ENCODE results near the gene CACNA1C.
"Not testable (repeated sequence)": the region's sequence is repeated elsewhere in the genome, so short reads cannot be mapped to it uniquely, and the experiment has no call there.

CACNA1C gene

GRCh38 chr12:2119266-2119665, 66.5 kb downstream of the CACNA1C start:
- Histone ChIP-seq H3K9ac (ENCODE audit: low read length) (no peak overlapping the region), H3K36me3 (ENCODE audit: control insufficient read depth, insufficient read depth, low read length) (no peaks in the 10 kb centered on the region), H3K27me3 (ENCODE audit: control insufficient read depth, insufficient read depth, low read length) (peaks cover 4% of the 10 kb centered on the region), H3K4me1 (ENCODE audit: control insufficient read depth, insufficient read depth, low read length) (peaks cover 8% of the 10 kb centered on the region), H3K9me3 (ENCODE audit: control insufficient read depth, low read length) (no peaks in the 10 kb centered on the region), H3K4me3 (ENCODE audit: low read length) (no peak overlapping the region)

GRCh38 chr12:2120982-2121758, 68.4 kb downstream of the CACNA1C start:
- Histone ChIP-seq H3K9me3 (ENCODE audit: control insufficient read depth, low read length) (no peaks in the 10 kb centered on the region), H3K4me3 (ENCODE audit: low read length) (no peak overlapping the region), H3K36me3 (ENCODE audit: control insufficient read depth, insufficient read depth, low read length) (no peaks in the 10 kb centered on the region), H3K9ac (ENCODE audit: low read length) (no peak overlapping the region), H3K4me1 (ENCODE audit: control insufficient read depth, insufficient read depth, low read length) (peaks cover 8% of the 10 kb centered on the region), H3K27me3 (ENCODE audit: control insufficient read depth, insufficient read depth, low read length) (peaks cover 4% of the 10 kb centered on the region)

- Histone ChIP-seq H3K27me3 (ENCODE audit: control insufficient read depth, insufficient read depth, low read length) (no peaks in the 10 kb centered on the region), H3K9ac (ENCODE audit: low read length) (no peak overlapping the region), H3K9me3 (ENCODE audit: control insufficient read depth, low read length) (no peaks in the 10 kb centered on the region), H3K4me1 (ENCODE audit: control insufficient read depth, insufficient read depth, low read length) (no peaks in the 10 kb centered on the region), H3K4me3 (ENCODE audit: low read length) (no peak overlapping the region), H3K36me3 (ENCODE audit: control insufficient read depth, insufficient read depth, low read length) (no peaks in the 10 kb centered on the region)
These were observed 71.8 kb downstream of the CACNA1C start for GRCh38 chr12:2124466-2125023.

- no peak overlapping the region for H3K4me3 ChIP-seq (ENCODE audit: low read length)
- no peak overlapping the region for H3K9ac ChIP-seq (ENCODE audit: low read length)
- H3K9me3 ChIP-seq (ENCODE audit: control insufficient read depth, low read length) = no peaks in the 10 kb centered on the region
- no peaks in the 10 kb centered on the region for H3K36me3 ChIP-seq (ENCODE audit: control insufficient read depth, insufficient read depth, low read length)
- H3K27me3 ChIP-seq (ENCODE audit: control insufficient read depth, insufficient read depth, low read length) = peaks cover 3% of the 10 kb centered on the region
- no peaks in the 10 kb centered on the region for H3K4me1 ChIP-seq (ENCODE audit: control insufficient read depth, insufficient read depth, low read length)
These were observed 73.1 kb downstream of the CACNA1C start for GRCh38 chr12:2125651-2126522.

GRCh38 chr12:2126676-2127406, 74.1 kb downstream of the CACNA1C start:
- Histone ChIP-seq H3K4me3 (ENCODE audit: low read length) (no peak overlapping the region), H3K4me1 (ENCODE audit: control insufficient read depth, insufficient read depth, low read length) (no peaks in the 10 kb centered on the region), H3K9me3 (ENCODE audit: control insufficient read depth, low read length) (no peaks in the 10 kb centered on the region), H3K27me3 (ENCODE audit: control insufficient read depth, insufficient read depth, low read length) (peaks cover 3% of the 10 kb centered on the region), H3K36me3 (ENCODE audit: control insufficient read depth, insufficient read depth, low read length) (no peaks in the 10 kb centered on the region), H3K9ac (ENCODE audit: low read length) (no peak overlapping the region)

GRCh38 chr12:2129076-2129475, 76.3 kb downstream of the CACNA1C start:
- no peak overlapping the region for H3K9ac ChIP-seq (ENCODE audit: low read length)

GRCh38 chr12:2135661-2136418, 83.1 kb downstream of the CACNA1C start:
- not testable (repeated sequence) for H3K4me3 ChIP-seq (ENCODE audit: low read length); H3K36me3 ChIP-seq (ENCODE audit: control insufficient read depth, insufficient read depth, low read length); H3K9ac ChIP-seq (ENCODE audit: low read length); H3K27me3 ChIP-seq (ENCODE audit: control insufficient read depth, insufficient read depth, low read length); H3K9me3 ChIP-seq (ENCODE audit: control insufficient read depth, low read length)
- peaks cover 27% of the 10 kb centered on the region for H3K4me1 ChIP-seq (ENCODE audit: control insufficient read depth, insufficient read depth, low read length)

More at GRCh38 chr12:2129076-2129475, 76.3 kb downstream of the CACNA1C start:
- no peaks in the 10 kb centered on the region for H3K9me3 ChIP-seq (ENCODE audit: control insufficient read depth, low read length)
- H3K27me3 ChIP-seq (ENCODE audit: control insufficient read depth, insufficient read depth, low read length) = peaks cover 3% of the 10 kb centered on the region
- no peaks in the 10 kb centered on the region for H3K4me1 ChIP-seq (ENCODE audit: control insufficient read depth, insufficient read depth, low read length)
- H3K4me3 ChIP-seq (ENCODE audit: low read length) = no peak overlapping the region
- no peaks in the 10 kb centered on the region for H3K36me3 ChIP-seq (ENCODE audit: control insufficient read depth, insufficient read depth, low read length)

- Histone ChIP-seq H3K9me3 (ENCODE audit: control insufficient read depth, low read length) (no peaks in the 10 kb centered on the region), H3K4me3 (ENCODE audit: low read length) (no peak overlapping the region), H3K4me1 (ENCODE audit: control insufficient read depth, insufficient read depth, low read length) (peaks cover 38% of the 10 kb centered on the region), H3K36me3 (ENCODE audit: control insufficient read depth, insufficient read depth, low read length) (no peaks in the 10 kb centered on the region), H3K9ac (ENCODE audit: low read length) (no peak overlapping the region), H3K27me3 (ENCODE audit: control insufficient read depth, insufficient read depth, low read length) (no peaks in the 10 kb centered on the region)
These were observed 84.1 kb downstream of the CACNA1C start for GRCh38 chr12:2136901-2137300.

GRCh38 chr12:2137711-2138110, 84.9 kb downstream of the CACNA1C start:
- H3K36me3 ChIP-seq (ENCODE audit: control insufficient read depth, insufficient read depth, low read length) = no peaks in the 10 kb centered on the region
- no peak overlapping the region for H3K9ac ChIP-seq (ENCODE audit: low read length)
- H3K9me3 ChIP-seq (ENCODE audit: control insufficient read depth, low read length) = no peaks in the 10 kb centered on the region
- H3K4me3 ChIP-seq (ENCODE audit: low read length) = no peak overlapping the region
- H3K4me1 ChIP-seq (ENCODE audit: control insufficient read depth, insufficient read depth, low read length) = peaks cover 41% of the 10 kb centered on the region
- H3K27me3 ChIP-seq (ENCODE audit: control insufficient read depth, insufficient read depth, low read length) = no peaks in the 10 kb centered on the region

GRCh38 chr12:2138294-2138693, 85.5 kb downstream of the CACNA1C start:
- no peaks in the 10 kb centered on the region for H3K36me3 ChIP-seq (ENCODE audit: control insufficient read depth, insufficient read depth, low read length)
- H3K4me1 ChIP-seq (ENCODE audit: control insufficient read depth, insufficient read depth, low read length) = peaks cover 41% of the 10 kb centered on the region
- no peaks in the 10 kb centered on the region for H3K27me3 ChIP-seq (ENCODE audit: control insufficient read depth, insufficient read depth, low read length)
- no peak overlapping the region for H3K9ac ChIP-seq (ENCODE audit: low read length)
- H3K9me3 ChIP-seq (ENCODE audit: control insufficient read depth, low read length) = no peaks in the 10 kb centered on the region
- H3K4me3 ChIP-seq (ENCODE audit: low read length) = no peak overlapping the region

GRCh38 chr12:2138871-2139308, 86.1 kb downstream of the CACNA1C start:
- Histone ChIP-seq H3K27me3 (ENCODE audit: control insufficient read depth, insufficient read depth, low read length) (no peaks in the 10 kb centered on the region), H3K9me3 (ENCODE audit: control insufficient read depth, low read length) (no peaks in the 10 kb centered on the region), H3K36me3 (ENCODE audit: control insufficient read depth, insufficient read depth, low read length) (no peaks in the 10 kb centered on the region), H3K4me3 (ENCODE audit: low read length) (no peak overlapping the region), H3K9ac (ENCODE audit: low read length) (no peak overlapping the region), H3K4me1 (ENCODE audit: control insufficient read depth, insufficient read depth, low read length) (peaks cover 41% of the 10 kb centered on the region)

All from mucosa of stomach (tissue), 1 donor.